Measurements from ENCODE around the gene ADRB2. TPM values are rescaled to one million over a fixed set of nuclear protein-coding genes. Genes with fewer than 3 reads are reported as not detected.

Gene ADRB2
- total RNA-seq, 1 experiment from 2014 or later: 0.25 TPM

- no peak overlapping the region for H3K27ac ChIP-seq (ENCODE audit: low read depth, low read length)
- intact Hi-C loops (cut with micrococcal nuclease): loop anchor here (1.0 to 10.0 kb wide), 2 partner anchors 78 to 205 kb away; no protein-coding TSS in a partner anchor
- no peak overlapping the region for H3K4me3 ChIP-seq (replicated peaks in 1 of 2; ENCODE audit: low read depth in 1 of 2, low read length in 2 of 2)
- no peaks in the 10 kb centered on the region for H3K9me2 ChIP-seq (ENCODE audit: insufficient read depth)
- no peak overlapping the region for H2AFZ ChIP-seq (ENCODE audit: low read depth, low read length, poor library complexity, severe bottlenecking)
- H3K79me2 ChIP-seq (ENCODE audit: insufficient read depth, low read length): no peaks in the 10 kb centered on the region
- RAD21 ChIA-PET (ENCODE audit: low non-redundant PET in 1 of 2, low total read pairs in 2 of 2, uncharacterized antibody in 2 of 2, unreplicated experiment in 2 of 2): no interaction called here
- CTCF ChIA-PET: interaction anchor here (2.2 kb wide), 1 partner anchor 9 kb away, joined by 4 read pairs; no protein-coding TSS in a partner anchor
- H3K36me3 ChIP-seq (ENCODE audit: control insufficient read depth in 1 of 2, insufficient read depth in 2 of 2, low read length in 2 of 2): no peaks in the 10 kb centered on the region
- H3K9me3 ChIP-seq (ENCODE audit: control insufficient read depth in 1 of 2, insufficient read depth in 1 of 2, low read depth in 1 of 2, low read length in 2 of 2): no peaks in the 10 kb centered on the region
- no peak for TF ChIP-seq POLR2AphosphoS5 (IDR thresholded peaks at IDR 0.05; ENCODE audit: low read depth, low read length)
- TF ChIP-seq SIN3A (IDR thresholded peaks at IDR 0.05; ENCODE audit: low read depth): no peak
- TF ChIP-seq JUND (IDR thresholded peaks at IDR 0.05): no peak
- TF ChIP-seq FOSL1 (IDR thresholded peaks at IDR 0.05; ENCODE audit: low read depth): no peak
- TF ChIP-seq, protein P1, sequence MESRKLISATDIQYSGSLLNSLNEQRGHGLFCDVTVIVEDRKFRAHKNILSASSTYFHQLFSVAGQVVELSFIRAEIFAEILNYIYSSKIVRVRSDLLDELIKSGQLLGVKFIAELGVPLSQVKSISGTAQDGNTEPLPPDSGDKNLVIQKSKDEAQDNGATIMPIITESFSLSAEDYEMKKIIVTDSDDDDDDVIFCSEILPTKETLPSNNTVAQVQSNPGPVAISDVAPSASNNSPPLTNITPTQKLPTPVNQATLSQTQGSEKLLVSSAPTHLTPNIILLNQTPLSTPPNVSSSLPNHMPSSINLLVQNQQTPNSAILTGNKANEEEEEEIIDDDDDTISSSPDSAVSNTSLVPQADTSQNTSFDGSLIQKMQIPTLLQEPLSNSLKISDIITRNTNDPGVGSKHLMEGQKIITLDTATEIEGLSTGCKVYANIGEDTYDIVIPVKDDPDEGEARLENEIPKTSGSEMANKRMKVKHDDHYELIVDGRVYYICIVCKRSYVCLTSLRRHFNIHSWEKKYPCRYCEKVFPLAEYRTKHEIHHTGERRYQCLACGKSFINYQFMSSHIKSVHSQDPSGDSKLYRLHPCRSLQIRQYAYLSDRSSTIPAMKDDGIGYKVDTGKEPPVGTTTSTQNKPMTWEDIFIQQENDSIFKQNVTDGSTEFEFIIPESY (IDR thresholded peaks at IDR 0.05; ENCODE audit: extremely low read depth, insufficient replicate concordance, low read length): no peak
- TF ChIP-seq EZH2phosphoT487 (IDR thresholded peaks at IDR 0.05; ENCODE audit: borderline replicate concordance): no peak
- no peak for TF ChIP-seq CBX3 (IDR thresholded peaks at IDR 0.05; ENCODE audit: low read depth)
- TF ChIP-seq YY1 (IDR thresholded peaks at IDR 0.05; ENCODE audit: extremely low read depth, insufficient replicate concordance, low read depth, low read length): no peak
- no peak for TF ChIP-seq SRF (IDR thresholded peaks at IDR 0.05; ENCODE audit: low read depth)
- no peak for TF ChIP-seq POLR2A (IDR thresholded peaks at IDR 0.05; ENCODE audit: borderline replicate concordance, extremely low read depth, insufficient read depth, insufficient read length)
- no peak for TF ChIP-seq CTCF (IDR thresholded peaks at IDR 0.05 in 2 of 3, conservative IDR thresholded peaks at IDR 0.05 in 1 of 3; ENCODE audit: borderline replicate concordance in 1 of 3, insufficient read depth in 1 of 3, low read depth in 2 of 3, low read length in 2 of 3)
- no peak for TF ChIP-seq ZNF274 (IDR thresholded peaks at IDR 0.05; ENCODE audit: low read depth, low read length)
- no peak for TF ChIP-seq RAD21 (IDR thresholded peaks at IDR 0.05; ENCODE audit: low read depth)
- no peak overlapping the region for H3K9ac ChIP-seq (ENCODE audit: low read length)
- H4K20me1 ChIP-seq (ENCODE audit: insufficient read depth): no peaks in the 10 kb centered on the region
- ATAC-seq: no peak
- no peak overlapping the region for H3K4me2 ChIP-seq (ENCODE audit: low read length)
- no peaks in the 10 kb centered on the region; the same call in 1 of the 2 replicates for H3K27me3 ChIP-seq (ENCODE audit: insufficient read depth, low read length)
- no peak for DNase-seq (ENCODE audit: low read depth, low spot score)
- no TSS peak for BruUV-seq (replicated peaks)
- H3K4me1 ChIP-seq (ENCODE audit: control insufficient read depth in 1 of 2, insufficient read depth in 2 of 2, low read length in 2 of 2): peaks cover 5 to 14% of the 10 kb centered on the region in 2 experiments; a peak in 2 of 4 replicates
- POLR2A ChIA-PET: no interaction called here
These were observed 3.3 kb downstream of the ADRB2 start for GRCh38 chr5:148829734-148830133.

All from HCT116 (cell line).